Cortex of kidney (tissue), 1 donor: ENCODE measurements around the gene FCRLA.

Source experiments
- DNase-seq: peaks from one replicate; lab custom pipeline; 2025; lab: John Stamatoyannopoulos, UW

Gene FCRLA

GRCh38 chr1:161731981-161732718 is 25.1 kb downstream of the FCRLA start:
- DNase-seq, result no peak

- no peak for DNase-seq
Observed at GRCh38 chr1:161733526-161733925, 26.5 kb downstream of the FCRLA start.

- DNase-seq, result no peak
Observed at GRCh38 chr1:161735837-161736236, 28.8 kb downstream of the FCRLA start.

- no peak for DNase-seq
Observed at GRCh38 chr1:161736335-161736969, 29.4 kb downstream of the FCRLA start.

GRCh38 chr1:161737625-161738024 is 30.6 kb downstream of the FCRLA start:
- no peak for DNase-seq

GRCh38 chr1:161738627-161739287 is 31.7 kb downstream of the FCRLA start:
- DNase-seq, result no peak

GRCh38 chr1:161739865-161740566 is 33.0 kb downstream of the FCRLA start:
- DNase-seq, result no peak

GRCh38 chr1:161740921-161741320 is 33.9 kb downstream of the FCRLA start:
- DNase-seq, result no peak

GRCh38 chr1:161743231-161743630 is 36.2 kb downstream of the FCRLA start:
- no peak for DNase-seq

- no peak for DNase-seq
Observed at GRCh38 chr1:161747801-161748200, 40.8 kb downstream of the FCRLA start.

GRCh38 chr1:161749509-161750407 is 42.7 kb downstream of the FCRLA start, which contains the start of gene DUSP12:
TSS of gene DUSP12 (plus strand) at chr1:161749786. CDS start at chr1:161749802, 16 bp downstream.
- DNase-seq, result peak; percentile 70

GRCh38 chr1:161763522-161764098 is 56.6 kb downstream of the FCRLA start:
- no peak for DNase-seq
